ENCODE results near the gene NRG4.

- TF ChIP-seq POLR2A (IDR thresholded peaks at IDR 0.05) (no peak), CTCF (IDR thresholded peaks at IDR 0.05) (no peak)
Measured at GRCh38 chr15:75918135-75918534, 94.1 kb downstream of the NRG4 start.
